Loucy (cell line): ENCODE measurements around the gene PIAS3.

Experiments
- H2AFZ ChIP-seq: fragments of 200-600 bp; sonication (generic); 2 replicates; pipeline ENCODE4 v1.6.0; 2016; ENCODE audit warnings: antibody characterized with exemption, mild to moderate bottlenecking, low read length, moderate library complexity
- H3F3A ChIP-seq: fragments of 200-600 bp; 2 replicates; pipeline ENCODE4 v1.6.0; 2016; ENCODE audit warnings: antibody characterized with exemption, low read depth, mild to moderate bottlenecking
- H3K27me3 ChIP-seq: fragments of 200-600 bp; sonication (generic); 2 replicates; pipeline ENCODE4 v1.6.1; 2014; ENCODE audit warnings: low read length, mild to moderate bottlenecking; ENCODE audit not compliant: insufficient read depth, poor library complexity, severe bottlenecking
- H3K36me3 ChIP-seq: fragments of 200-600 bp; sonication (generic); 2 replicates; pipeline ENCODE4 v1.6.1; 2016; ENCODE audit warnings: low read length; ENCODE audit not compliant: insufficient read depth
- H3K4me1 ChIP-seq: fragments of 200-600 bp; sonication (generic); 2 replicates; pipeline ENCODE4 v1.5.1; 2014; ENCODE audit warnings: low read length, mild to moderate bottlenecking; ENCODE audit not compliant: insufficient read depth, poor library complexity, severe bottlenecking
- H3K4me2 ChIP-seq: fragments of 200-600 bp; sonication (generic); 2 replicates; pipeline ENCODE4 v1.6.0; 2014; ENCODE audit warnings: antibody characterized with exemption, low read length, low read depth, mild to moderate bottlenecking; ENCODE audit not compliant: poor library complexity, severe bottlenecking
- H3K4me3 ChIP-seq: fragments of 200-600 bp; sonication (generic); 2 replicates; pipeline ENCODE4 v1.5.1; 2014; ENCODE audit warnings: low read length, mild to moderate bottlenecking, mixed read lengths; ENCODE audit not compliant: poor library complexity, severe bottlenecking
- H3K79me2 ChIP-seq: fragments of 200-600 bp; sonication (generic); 2 replicates; pipeline ENCODE4 v1.6.1; 2014; ENCODE audit warnings: low read length; ENCODE audit not compliant: insufficient read depth
- H3K9ac ChIP-seq: fragments of 200-600 bp; sonication (generic); 2 replicates; pipeline ENCODE4 v1.6.0; 2014; ENCODE audit warnings: mild to moderate bottlenecking, low read depth, low read length, moderate library complexity; ENCODE audit not compliant: poor library complexity, severe bottlenecking
- H3K9me2 ChIP-seq: fragments of 200-600 bp; sonication (generic); replicated peaks from 2 replicates; pipeline ENCODE4 v1.6.1; 2016; ENCODE audit warnings: low read depth, low read length, mixed read lengths
- H3K9me3 ChIP-seq: fragments of 200-600 bp; sonication (generic); 2 replicates; pipeline ENCODE4 v1.6.1; 2014; ENCODE audit warnings: mild to moderate bottlenecking, antibody characterized with exemption, low read length, low read depth; ENCODE audit not compliant: insufficient read depth
- H4K20me1 ChIP-seq: fragments of 200-600 bp; sonication (generic); 2 replicates; pipeline ENCODE4 v1.6.0; 2014; ENCODE audit warnings: antibody characterized with exemption, low read length, mild to moderate bottlenecking; ENCODE audit not compliant: insufficient read depth, poor library complexity, severe bottlenecking
- EZH2phosphoT487 ChIP-seq: fragments of 200-600 bp; IDR thresholded peaks from 2 replicates; pipeline ENCODE4 v1.6.1; 2018; ENCODE audit warnings: antibody characterized with exemption, mild to moderate bottlenecking, moderate library complexity, borderline replicate concordance
- TF ChIP-seq, protein P1 (sequence below): fragments of 200-600 bp; sonication (generic); conservative IDR thresholded peaks from 2 replicates; pipeline ENCODE4 v1.5.1; 2014; ENCODE audit warnings: mild to moderate bottlenecking, antibody characterized with exemption, low read length

PIAS3 gene

DNA sequence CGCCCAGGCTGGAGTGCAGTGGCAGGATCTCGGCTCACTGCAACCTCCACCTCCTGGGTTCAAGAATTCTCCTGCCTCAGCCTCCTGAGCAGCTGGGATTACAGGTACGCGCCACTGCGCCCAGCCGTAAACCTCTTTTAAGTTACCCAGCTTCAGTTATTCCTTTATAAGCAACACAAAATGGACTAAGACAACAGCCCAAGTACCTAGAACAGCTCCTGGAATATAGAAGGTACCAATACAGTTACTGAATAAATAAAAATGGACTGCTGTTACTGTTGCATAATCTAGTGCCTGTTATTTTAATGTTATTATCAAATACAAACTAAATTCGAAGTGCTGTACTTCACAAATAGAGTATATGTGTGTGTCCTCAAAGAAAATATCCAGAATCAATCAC, 52.0 kb downstream of the PIAS3 start:
- Histone ChIP-seq H3K4me2 (no peak overlapping the region), H3K4me3 (no peak overlapping the region), H4K20me1 (peaks cover 27% of the 10 kb centered on the region), H3K9ac (no peak overlapping the region), H2AFZ (no peak overlapping the region), H3K27me3 (no peaks in the 10 kb centered on the region), H3K4me1 (peaks cover 7% of the 10 kb centered on the region), H3K36me3 (0 out of 2 replicates have a peak, but pooled peaks cover 3% of the 10 kb centered on the region), H3K9me2 (no peaks in the 10 kb centered on the region), H3F3A (no peaks in the 10 kb centered on the region), H3K9me3 (no peaks in the 10 kb centered on the region), H3K79me2 (peaks cover 68% of the 10 kb centered on the region)
- TF ChIP-seq EZH2phosphoT487 = no peak
- TF ChIP-seq, protein P1, sequence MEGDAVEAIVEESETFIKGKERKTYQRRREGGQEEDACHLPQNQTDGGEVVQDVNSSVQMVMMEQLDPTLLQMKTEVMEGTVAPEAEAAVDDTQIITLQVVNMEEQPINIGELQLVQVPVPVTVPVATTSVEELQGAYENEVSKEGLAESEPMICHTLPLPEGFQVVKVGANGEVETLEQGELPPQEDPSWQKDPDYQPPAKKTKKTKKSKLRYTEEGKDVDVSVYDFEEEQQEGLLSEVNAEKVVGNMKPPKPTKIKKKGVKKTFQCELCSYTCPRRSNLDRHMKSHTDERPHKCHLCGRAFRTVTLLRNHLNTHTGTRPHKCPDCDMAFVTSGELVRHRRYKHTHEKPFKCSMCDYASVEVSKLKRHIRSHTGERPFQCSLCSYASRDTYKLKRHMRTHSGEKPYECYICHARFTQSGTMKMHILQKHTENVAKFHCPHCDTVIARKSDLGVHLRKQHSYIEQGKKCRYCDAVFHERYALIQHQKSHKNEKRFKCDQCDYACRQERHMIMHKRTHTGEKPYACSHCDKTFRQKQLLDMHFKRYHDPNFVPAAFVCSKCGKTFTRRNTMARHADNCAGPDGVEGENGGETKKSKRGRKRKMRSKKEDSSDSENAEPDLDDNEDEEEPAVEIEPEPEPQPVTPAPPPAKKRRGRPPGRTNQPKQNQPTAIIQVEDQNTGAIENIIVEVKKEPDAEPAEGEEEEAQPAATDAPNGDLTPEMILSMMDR = no peak

DNA sequence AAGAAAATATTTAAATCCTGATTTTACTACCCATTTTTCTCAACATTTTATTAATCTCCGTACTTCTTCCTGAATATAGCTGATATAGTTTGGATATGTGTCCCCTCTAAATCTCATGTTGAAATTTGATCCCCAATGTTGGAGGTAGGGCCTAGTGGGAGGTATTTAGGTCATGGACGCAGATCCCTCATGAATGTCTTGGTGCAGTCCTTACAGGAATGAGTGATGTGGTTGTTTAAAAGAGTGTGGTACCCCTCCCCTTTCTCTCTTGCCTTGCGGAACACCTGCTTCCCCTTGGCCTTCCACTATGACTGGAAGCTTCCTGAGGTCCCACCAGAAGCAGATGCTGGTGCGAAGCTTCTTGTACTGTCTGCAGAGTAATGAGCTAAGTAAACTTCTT, 52.5 kb downstream of the PIAS3 start:
- H4K20me1 ChIP-seq = peaks cover 27% of the 10 kb centered on the region

DNA sequence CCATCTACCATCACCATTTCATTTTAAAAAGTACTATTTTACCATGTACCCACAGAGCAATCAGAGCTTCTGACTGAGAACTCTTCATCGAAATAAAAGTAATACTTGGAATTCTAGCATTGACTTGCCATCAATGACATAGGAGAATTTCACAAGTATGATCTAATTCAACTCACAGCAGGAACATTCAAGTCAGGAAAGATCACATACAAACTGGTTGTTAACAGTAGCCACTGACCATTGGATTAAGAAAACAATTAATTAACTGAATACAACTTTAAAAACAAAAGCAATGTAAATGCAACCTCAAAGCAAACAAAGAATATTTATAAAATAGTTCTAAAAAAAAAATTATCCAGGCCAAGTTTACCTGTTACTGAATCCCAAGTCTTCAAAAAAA, 53.8 kb downstream of the PIAS3 start:
- no peak for TF ChIP-seq EZH2phosphoT487
- Histone ChIP-seq H3K4me1 (peaks cover 13% of the 10 kb centered on the region), H3K36me3 (0 out of 2 replicates have a peak, but pooled peaks cover 3% of the 10 kb centered on the region), H3K79me2 (peaks cover 85% of the 10 kb centered on the region), H4K20me1 (peaks cover 35% of the 10 kb centered on the region), H3K9ac (no peak overlapping the region), H3K9me3 (no peaks in the 10 kb centered on the region), H3K27me3 (no peaks in the 10 kb centered on the region), H3F3A (no peaks in the 10 kb centered on the region), H3K4me2 (no peak overlapping the region), H2AFZ (no peak overlapping the region), H3K9me2 (no peaks in the 10 kb centered on the region), H3K4me3 (no peak overlapping the region)

More for the DNA sequence above, 52.5 kb downstream of the PIAS3 start:
- Histone ChIP-seq H3K27me3 (no peaks in the 10 kb centered on the region), H3K9me2 (no peaks in the 10 kb centered on the region), H3K36me3 (0 out of 2 replicates have a peak, but pooled peaks cover 3% of the 10 kb centered on the region), H3K9ac (no peak overlapping the region), H3K79me2 (peaks cover 72% of the 10 kb centered on the region), H3K4me3 (no peak overlapping the region), H2AFZ (no peak overlapping the region), H3K4me2 (no peak overlapping the region), H3K9me3 (no peaks in the 10 kb centered on the region), H3K4me1 (peaks cover 7% of the 10 kb centered on the region), H3F3A (no peaks in the 10 kb centered on the region)
- no peak for TF ChIP-seq EZH2phosphoT487
- TF ChIP-seq, protein P1 = no peak
